ENCODE data around the gene MVD.

The MVD gene

DNA sequence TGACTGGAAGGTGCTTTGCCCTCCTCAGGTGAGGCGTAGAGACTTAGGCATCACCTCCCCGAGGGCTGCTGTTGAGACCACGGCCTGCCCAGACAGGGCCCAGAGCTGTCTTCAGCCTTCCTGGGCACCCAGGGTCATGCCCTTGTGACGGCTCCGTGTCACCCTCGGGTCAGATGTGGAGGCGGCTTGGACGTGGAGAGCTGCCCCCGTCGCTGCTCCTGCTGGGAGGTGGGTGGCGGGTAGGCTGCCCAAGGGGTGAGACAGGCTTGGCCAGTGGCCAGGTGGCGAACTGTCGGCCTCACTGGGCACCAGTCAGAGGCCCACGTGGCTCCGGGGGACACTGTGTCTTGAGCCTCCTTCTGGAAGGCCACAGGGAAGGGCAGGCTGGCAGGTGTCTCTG is 32.3 kb upstream of the MVD start:
- TF ChIP-seq CTCF (IDR thresholded peaks at IDR 0.05; ENCODE audit: extremely low read depth, missing control alignments), result no peak
- DNase-seq (ENCODE audit: low spot score), result no peak

DNA sequence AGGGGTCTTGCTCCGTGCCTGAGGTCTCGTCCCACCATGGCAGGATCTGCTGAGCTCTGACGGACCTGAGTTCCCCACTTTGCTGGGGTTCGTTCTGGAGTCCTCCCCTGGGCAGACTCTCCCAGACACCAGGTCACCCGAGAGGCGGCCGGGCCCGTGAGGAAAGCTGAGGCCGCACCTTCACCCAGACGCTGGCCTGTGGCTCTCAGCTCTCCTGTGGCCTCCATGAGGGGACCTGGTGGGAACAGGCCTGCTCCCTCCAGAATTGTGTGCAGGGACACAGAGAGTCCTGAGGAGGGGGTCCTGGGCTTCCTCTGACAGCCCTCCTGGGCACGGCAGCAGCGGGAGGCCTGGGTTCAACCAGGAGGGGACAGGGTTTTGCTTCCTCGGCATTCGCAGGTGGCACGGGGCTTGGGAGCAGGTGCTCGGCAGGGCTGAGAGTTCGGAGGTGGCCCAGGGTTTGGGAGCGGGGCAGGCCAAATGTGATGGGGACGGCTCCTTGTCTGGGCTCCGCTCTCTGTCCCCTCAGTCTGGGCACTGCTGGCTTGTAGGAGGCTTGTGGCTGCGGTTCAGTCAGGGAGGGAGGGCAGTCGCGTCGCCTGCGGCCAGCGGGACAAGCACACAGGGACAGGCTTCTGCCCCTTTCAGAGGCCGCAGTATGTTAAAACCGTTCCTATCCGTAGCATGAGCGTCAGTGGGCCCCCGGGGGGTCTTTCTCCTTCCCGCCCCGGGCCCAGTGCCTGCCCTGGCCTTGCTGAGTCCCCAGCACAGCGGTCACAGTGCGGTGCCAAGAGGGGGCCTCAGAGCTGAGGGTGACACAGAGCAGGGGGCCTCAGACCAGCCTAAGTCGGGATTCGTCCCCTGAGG is 31.6 kb upstream of the MVD start:
- TF ChIP-seq CTCF (IDR thresholded peaks at IDR 0.05; ENCODE audit: extremely low read depth, missing control alignments), result no peak

GRCh38 chr16:88693420-88694177 is 30.7 kb upstream of the MVD start:
- DNase-seq (ENCODE audit: low spot score), result no peak
- TF ChIP-seq CTCF (IDR thresholded peaks at IDR 0.05; ENCODE audit: extremely low read depth, missing control alignments), result no peak

More for the DNA sequence above, 31.6 kb upstream of the MVD start:
- no peak for DNase-seq (ENCODE audit: low spot score)

- no peak for DNase-seq (ENCODE audit: low spot score)
- no peak for TF ChIP-seq CTCF (IDR thresholded peaks at IDR 0.05; ENCODE audit: extremely low read depth, missing control alignments)
Measured at GRCh38 chr16:88692861-88693260, 30.0 kb upstream of the MVD start.

GRCh38 chr16:88691924-88692560 is 29.2 kb upstream of the MVD start:
- no peak for TF ChIP-seq CTCF (IDR thresholded peaks at IDR 0.05; ENCODE audit: extremely low read depth, missing control alignments)
- DNase-seq (ENCODE audit: low spot score), result no peak

GRCh38 chr16:88691129-88691813 is 28.4 kb upstream of the MVD start:
- no peak for TF ChIP-seq CTCF (IDR thresholded peaks at IDR 0.05; ENCODE audit: extremely low read depth, missing control alignments)
- DNase-seq (ENCODE audit: low spot score), result no peak
